Umbilical cord (tissue), 2 donors: Measurements from ENCODE around the gene NEK7. TPM values are rescaled to one million over a fixed set of nuclear protein-coding genes. Genes with fewer than 3 reads are reported as not detected.
"Not testable (repeated sequence)": the region's sequence is repeated elsewhere in the genome, so short reads cannot be mapped to it uniquely, and the experiment has no call there.

Source experiments
- DNase-seq: peaks from one replicate; pipeline ENCODE4 v3.0.0-alpha.2; 2015; ENCODE audit warnings: low spot score
- total RNA-seq: library from RNA; depleted of rRNA; stranded (reverse); fragments of >200 nt; gene quantifications from one replicate; pipeline ENCODE4 v1.2.3, GENCODE V29; 2014; ENCODE audit warnings: low replicate concordance; ENCODE audit not compliant: insufficient read depth

NEK7 gene
- total RNA-seq, 1 donor from 2014 or later, result 302 TPM

DNA sequence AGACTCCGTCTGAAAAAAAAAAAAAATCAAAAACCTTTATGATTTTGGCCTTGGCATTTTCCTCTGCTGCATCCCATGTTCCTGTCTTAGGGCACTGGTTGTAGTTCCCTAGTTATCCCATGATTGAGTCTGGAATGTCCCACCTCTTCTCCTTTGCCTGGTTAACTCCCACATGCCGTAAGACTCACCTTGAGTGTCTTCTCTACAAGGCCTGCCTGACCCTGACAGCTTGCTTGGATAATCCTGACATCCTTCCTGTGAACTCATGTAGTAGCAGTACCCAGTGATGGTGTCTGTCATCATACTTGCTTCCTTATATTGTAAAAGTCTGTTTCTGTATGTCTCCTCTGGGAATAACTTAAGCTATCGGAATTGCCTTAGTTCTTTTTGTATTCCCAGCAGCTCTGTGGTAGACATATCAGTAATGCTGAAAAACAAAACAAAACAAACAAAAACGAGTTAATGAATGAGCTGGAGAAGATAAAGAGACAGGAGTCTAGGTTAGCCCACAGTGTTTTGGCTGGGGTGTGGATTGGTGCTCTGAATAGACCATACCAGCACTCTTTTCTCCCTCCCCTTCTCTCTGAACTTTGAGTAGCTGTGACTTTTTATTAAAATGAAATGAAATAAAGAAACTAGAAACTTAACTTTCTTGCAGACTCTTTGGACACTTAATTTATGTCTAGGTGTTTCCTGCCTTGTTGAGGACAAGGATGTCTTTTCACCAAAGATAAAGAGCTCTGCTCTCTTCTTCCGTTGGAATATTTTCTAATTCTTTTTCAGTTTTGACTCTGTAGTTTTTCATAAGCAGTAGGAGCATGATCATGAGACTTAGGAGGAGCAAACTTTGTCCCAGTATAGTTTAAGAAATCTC is 15.1 kb downstream of the NEK7 start:
- no peak for DNase-seq

DNA sequence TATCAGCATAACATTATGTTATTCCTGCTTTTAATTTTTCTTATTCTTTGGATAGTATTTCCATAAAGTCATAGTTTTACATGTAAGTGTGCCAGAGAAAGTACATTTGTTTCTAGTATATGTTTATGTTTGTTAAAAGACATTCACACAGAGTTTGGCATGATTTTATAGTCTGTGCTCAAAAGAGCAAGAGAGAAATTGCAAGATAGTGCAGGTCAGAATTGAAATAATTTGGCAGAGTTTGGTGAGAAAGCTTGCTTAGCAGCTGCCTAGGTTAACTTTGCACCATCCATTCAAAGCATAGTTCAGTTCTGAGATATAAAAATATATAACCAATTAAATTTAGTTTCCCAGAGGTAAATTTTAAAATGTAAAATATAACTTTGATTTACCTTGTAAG is 17.0 kb downstream of the NEK7 start:
- no peak for DNase-seq

DNA sequence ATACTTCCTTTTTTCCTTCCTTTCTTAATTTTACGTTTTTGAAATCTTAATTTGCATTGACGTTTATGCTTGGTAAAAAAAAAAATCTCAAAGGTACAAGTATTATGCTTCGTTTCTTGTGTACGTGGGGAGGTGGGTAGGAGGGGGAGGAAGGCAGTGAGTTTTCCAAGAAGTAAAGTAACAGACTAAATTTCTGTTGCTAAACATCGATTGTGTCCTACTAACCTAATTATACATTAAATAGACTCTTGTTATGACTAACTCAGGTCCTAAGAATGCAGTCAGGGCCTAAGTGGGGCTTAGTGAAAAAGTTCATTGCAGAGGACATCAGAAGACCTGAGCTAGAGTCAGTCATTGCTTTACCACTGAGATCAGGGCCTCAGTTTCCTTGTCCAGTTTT is 17.5 kb downstream of the NEK7 start:
- no peak for DNase-seq

DNA sequence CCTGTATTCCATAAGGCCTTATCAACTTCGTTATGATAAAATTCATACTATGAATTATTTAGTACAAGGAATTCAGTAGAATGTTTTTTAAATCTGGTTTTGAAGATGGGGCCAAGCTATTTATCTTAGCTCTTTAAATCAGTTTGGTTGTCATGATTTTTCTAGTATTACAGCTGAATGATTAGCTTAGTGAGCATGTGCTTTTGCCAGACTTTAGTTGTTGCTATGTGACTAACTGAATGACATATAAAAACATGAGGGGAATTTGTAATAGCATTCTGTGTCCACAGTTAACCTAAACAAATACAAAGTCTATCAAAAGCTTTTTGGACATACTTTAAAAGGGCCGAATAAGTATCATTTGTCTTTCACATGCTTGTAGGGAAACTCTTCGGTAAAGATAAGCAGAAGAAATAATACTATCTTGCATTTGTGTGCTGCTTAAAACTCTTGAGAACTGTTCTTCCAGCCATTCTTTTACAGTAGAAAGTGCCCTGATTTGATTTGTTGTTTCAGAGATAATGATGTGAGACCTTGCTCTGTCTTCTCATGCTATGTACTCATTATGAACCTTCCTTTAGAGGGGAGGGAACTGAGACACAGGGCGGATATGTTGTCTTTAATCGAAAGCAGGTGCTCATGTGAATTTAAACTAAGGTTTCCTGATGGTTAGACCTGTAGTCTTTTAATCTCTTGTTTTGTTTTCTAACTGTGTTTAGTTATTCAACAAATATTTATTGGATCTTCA is 18.8 kb downstream of the NEK7 start:
- peak; percentile 67 for DNase-seq

DNA sequence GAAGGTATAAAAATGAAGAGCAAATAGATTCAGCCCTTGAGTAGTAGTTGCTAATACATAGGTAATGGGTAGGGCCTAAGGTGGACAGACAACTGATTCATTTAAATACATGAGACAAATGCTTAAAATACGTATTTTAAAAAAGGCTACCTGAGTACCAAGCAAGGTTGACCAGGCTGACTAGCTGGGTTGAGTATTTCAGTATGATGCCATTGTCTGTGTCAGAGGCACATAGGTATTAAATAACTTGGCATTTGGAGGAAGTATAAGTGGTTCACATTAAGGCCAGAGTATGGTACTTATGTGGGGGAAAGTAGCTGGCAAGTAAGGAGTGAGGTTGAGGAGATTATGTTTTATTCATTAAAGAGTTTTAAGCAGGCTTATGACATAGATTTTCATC is 19.4 kb downstream of the NEK7 start:
- DNase-seq, result no peak

DNA sequence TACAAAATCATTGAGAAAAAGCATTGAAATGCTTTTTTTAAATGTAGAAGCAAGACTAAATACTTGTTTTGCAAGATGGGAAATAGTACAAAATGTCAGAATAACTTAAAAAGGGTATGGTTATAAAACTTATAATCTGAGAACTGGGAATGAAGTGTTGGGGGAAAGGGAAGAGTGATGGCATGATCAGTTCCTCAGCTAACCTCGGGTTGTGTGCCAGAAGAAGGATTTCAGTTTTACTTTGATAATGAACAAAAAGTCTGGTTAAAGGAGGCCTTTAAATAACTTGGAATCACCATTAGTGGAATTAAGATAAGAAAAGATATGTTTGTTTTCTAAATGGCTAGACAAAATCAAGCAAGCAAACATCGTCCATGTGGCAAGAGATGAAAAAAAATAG is 20.7 kb downstream of the NEK7 start:
- peak; percentile 40 for DNase-seq

DNA sequence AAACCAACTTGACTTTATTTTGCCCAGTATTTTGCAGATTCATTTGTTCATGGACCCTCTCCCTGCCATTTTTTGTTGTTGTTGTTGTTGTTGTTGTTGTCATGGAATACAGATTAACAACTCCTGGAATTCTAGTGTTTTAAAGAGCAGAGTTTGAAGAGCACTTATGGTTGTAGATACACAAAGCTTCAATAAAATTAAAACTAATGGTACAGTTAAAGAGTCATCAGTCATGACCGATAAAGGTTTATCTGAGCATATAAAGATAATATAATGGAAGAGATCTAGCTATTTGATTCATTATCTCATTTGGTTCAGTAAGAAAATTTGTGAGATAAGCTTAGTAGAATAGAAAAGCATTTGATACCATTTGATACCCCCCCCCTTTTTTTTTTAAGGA is 21.8 kb downstream of the NEK7 start:
- no peak for DNase-seq

DNA sequence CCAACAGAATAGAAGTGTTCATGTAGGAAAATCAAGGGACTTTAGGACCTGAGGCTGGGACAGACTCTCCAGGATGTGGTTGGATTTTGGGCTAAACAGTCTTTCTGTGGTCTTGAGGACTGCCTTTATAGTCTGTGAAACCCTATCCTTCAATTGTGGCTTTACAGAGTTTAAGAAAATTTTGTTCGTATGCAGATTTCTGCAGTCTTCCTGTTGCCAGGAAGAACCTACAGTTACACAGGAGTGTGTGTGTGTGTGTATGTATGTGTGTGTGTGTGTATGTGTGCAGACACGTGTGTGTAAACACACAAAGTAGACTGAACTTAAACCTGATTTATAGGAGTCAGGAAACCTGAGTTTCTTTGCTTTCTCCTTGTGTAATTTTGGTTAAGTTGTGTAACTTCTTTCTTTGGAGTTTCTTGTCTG is 22.8 kb downstream of the NEK7 start:
- DNase-seq, result no peak

DNA sequence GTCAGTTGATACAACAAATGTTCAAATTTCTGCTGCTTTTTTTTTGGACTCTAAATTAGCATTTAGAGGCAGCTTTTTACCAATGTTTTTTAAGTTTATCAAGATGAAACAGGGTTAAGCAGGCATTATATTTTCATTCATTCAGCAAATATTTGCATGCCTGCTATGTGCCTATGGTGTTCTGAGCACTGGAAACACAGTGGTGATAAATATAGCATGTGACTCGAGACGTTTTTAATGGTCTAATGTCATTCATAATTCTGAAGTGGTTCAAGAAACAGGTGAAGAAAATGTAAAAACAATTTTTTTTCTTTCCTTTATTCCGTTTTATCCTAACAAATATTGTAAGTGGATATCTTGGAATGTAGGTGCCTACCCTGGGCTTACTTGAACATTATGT is 26.8 kb downstream of the NEK7 start:
- DNase-seq, result no peak

DNA sequence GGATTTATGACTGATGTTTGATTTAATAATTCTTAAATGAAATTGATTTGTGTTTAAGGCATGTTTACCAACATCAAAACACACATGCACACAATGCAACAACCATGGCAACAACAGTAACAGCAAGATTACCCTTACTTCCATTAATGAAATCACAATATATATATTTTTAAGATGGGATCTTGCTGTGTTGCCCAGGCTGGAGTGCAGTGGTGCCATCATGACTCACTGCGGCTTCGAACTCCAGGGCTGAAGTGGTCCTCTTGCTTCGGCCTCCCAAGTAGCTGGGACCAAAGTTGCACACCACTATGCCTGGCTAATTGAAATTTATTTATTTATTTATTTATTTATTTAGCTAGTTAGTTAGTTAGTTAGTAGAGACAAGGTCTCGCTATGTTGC is 27.7 kb downstream of the NEK7 start:
- no peak for DNase-seq

DNA sequence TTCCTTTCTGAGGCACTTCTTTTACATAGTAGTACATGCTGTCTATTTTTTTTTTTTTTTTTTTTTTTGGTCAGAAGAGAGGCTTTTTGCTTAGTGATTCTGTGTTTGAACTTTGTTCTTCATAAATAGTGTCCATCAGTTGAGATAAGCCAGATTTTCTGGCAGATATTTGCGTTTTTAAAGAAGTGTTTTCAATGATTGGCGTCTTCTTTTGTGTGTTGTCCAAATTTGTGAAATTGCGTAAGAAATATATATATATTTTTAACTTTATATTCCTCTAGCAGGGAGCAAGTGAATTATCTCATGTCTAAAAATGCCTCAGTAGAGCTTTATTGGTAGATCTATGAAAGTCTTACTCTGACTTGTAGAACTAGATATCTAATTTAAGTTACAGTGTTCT is 28.3 kb downstream of the NEK7 start:
- DNase-seq, result peak; percentile 68

DNA sequence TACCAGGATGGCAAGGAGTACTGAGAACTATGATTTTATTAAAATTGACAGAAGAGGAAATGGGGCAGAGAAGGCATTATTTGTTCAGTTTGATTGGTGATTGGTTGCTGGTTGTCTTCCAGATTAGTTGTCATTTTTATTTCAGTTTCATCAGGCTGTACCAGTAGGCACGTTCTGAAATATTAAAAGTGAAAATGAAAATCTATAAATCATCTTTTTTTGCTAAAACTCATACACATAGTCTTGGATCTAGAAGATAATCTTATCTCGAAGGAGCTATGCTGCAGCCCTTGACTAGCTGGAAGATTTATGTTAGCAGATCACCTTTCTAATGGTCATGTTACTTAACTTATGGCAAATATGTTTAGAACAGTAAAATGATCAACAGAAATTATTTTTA is 29.0 kb downstream of the NEK7 start:
- DNase-seq, result no peak

DNA sequence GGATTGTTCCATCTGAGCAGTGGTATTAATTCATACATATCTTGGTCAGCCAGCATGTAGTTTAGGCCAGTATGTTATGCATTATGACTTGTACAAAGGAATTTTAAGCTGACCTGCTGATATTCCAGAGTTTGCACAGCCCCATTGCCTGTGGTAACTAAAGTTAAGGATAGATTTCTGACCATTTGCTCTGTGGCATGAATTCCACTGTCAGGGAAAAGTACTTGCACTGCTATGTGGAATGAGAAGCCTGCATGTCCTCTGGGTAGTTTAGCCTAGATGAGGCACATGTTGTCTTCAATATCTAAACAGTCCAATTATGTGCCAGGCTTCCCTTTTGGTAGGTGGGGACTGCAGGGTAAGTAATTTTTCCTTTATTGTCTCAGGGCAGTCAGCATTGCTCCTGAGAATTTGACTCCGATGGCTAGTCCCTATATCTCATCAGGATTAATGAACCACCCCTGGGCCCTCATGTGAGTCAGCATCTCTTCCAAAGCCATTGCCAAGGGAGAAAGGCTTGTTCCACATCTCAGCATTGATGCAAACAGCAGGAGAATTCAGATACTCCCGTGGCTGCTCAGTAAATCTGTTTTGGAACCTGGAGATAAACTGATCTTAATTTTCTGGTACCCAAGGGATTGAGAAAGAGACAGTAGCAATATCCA is 30.2 kb downstream of the NEK7 start:
- no peak for DNase-seq

DNA sequence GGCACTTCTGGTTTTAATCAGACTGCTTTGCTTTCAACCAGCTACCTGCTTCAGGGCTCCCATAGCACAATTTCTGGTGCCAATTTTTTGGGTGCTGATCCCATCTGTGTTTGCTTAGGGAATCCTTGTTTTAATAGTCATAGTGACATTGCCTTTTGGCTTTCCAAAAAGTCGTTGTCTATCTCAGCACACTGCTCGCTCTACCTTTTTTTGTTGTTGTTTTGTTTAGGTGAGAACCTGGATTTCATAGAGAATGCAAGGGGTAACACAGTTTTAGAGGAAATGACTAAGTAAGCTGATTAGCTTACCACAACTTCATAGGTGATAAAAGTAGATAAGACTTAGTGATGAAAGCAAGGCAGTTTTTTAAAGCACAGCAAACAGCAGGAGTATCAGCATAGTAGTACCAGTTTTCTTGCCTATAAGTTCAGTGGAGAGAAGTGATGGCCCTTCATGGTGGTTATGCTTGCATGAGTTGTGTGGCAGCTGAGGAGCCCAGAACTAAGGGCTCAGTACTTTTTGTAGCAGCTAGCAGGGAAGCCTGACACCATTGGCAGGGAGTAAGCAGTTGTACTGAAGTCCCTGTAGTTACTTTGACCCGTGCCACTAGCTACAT is 31.3 kb downstream of the NEK7 start:
- DNase-seq, result no peak

DNA sequence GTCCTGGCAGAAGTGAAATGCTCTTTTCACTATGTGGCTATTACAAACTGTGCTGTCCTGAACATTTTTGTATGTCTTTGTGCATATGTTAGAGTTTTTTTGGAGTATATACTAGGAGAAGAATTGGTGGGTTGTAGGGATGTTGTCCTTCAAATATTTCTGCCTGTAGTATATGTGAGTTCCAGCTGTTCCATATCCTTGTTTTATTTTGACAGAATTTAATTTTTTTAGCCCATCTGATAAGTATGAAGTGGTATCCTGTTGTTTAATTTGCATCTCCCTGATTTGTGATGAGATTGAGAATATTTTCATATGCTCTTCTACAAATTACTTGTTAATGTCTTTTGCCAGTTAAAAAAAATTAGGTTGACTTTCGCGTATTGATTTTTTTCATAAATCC is 34.3 kb downstream of the NEK7 start:
- DNase-seq, result no peak

DNA sequence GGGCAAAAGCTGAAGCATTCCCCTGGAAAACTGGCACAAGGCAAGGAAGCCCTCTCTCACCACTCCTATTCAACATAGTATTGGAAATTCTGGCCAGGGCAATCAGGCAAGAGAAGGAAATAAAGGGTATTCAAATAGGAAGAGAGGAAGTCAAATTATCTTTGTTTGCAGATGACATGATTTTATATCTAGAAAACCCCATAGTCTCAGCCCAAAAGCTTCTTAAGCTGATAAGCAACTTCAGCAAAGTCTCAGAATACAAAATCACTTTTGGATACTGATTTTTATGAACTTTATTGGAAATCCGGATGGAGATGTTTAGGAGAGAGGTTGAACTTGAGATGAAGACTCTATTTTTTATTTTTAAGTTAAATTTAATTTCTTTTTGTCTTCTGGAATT is 37.1 kb downstream of the NEK7 start:
- not testable (repeated sequence) for DNase-seq

DNA sequence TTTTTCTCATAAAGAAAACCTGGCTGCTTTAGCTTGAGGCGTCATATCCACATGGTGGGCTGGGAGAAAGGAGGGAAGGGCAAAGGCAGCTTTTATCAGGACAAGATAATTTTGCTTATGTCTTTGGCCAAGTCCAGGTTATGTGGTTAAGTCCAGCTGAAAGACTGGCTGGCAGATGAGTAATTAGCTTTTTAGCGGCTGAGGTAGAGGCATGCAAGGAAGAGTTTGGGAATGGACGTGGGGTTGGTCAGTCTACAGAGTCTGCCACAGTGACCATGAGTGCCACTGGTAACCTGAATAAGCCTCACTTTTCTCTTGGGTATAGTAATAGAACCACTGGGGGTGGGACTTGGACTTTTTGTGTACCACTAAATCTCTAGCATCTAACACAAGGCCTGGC is 39.8 kb downstream of the NEK7 start:
- DNase-seq, result no peak

DNA sequence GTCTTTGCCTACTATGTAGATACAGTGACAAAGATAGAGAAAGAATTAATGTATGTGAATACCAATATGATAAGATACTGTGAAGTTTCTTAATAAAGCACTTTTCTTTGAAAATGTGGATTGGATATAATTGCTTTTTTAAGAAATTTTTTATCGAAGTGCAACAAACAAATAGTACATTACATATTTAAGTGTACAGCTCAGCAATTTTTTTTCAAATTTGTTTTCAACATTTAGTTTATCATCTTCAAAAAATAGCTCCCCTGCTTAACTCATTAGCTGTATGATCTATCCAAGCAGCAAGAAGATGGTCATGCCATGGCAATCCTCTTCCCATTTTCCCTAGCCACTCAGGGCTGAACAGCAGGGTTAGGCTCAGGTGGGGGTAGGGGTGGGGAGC is 40.5 kb downstream of the NEK7 start:
- DNase-seq, result no peak

DNA sequence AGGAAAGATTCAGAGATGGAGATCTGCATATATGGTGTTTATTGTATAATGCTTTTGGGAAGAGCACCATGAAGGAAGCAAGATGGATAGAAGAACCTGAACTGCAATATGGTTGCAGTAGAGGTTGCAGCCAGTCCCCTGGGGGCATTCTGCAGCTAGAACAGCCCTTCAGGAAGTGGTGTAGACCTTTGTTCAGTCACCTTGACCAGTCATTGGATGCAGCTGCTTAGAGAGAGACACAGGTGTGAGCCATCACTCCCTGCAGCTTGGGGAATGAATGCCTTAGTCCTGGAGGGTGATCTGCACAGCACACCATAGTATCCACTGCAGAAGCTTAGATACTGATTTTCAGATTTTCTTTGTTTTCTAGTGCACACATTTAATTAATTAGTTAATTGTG is 42.3 kb downstream of the NEK7 start:
- no peak for DNase-seq

DNA sequence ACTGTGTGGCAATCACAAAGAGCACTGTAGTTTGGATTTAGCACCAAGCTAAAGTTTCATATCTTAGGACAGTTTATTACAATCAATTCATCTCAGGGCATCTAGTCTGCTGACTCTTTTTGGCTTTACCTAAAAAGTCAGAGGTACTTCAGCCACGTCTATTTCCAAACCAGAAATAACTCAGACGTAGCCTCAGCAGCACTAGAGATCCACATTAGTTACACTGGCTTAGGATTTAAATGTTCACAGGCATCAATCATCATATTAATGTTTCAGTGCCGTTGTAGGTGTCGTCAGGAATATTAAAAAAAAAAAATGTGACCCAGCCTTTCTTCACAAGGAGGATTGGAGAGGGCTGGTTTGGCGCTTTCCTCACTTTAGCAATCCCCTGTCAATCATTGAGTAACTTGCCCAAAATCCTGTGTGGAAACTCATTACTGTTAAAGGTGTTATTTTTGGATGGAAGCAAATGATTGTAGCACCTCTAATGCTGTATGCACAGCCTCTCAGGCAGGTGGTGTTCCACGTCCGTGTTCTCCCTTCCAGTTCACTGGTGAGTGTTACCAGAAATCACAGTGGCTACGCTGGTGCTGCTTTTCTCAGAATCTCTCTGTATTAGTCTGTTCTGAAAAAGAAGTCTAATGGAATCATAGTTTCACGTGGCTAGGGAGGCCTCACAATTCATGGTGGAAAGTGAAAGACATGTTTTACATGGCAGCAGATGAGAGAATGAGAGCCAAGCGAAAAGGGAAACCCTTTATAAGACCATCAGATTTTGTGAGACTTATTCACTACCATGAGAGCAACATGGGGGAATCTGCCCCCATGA is 45.4 kb downstream of the NEK7 start:
- DNase-seq, result no peak

DNA sequence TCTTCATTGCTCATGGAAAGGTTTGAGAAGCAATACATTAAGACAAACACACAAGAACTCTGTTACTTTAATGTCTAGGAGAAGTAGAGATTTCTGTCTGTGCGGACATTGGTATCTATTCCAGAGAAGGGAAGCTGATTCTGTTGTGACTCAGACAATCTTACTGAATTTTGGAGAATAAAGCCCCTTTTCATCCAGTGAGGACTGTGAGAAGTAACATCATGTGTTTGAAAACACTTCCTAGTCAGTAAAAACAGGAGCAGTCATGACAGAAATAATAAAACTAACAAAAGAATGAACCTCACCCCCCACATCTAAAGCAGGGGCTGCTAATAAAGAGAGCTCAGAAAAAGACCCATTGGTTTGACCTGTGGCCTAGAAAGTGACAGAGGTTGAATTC is 46.6 kb downstream of the NEK7 start:
- no peak for DNase-seq
